Gastroesophageal sphincter (tissue), 4 donors: ENCODE measurements around the gene ATP6V0A4. TPM values are rescaled to one million over a fixed set of nuclear protein-coding genes. Genes with fewer than 3 reads are reported as not detected.

Source experiments
- ATAC-seq: fragments of 150-250 bp; one replicate; pipeline ENCODE4 v1.9.1; 2016; ENCODE audit warnings: mild to moderate bottlenecking, moderate library complexity
- H3K27ac ChIP-seq, 4 donors: fragments of 200-600 bp; sonication (generic) in 3 of 4; 1 replicate in 3 of 4; 2 replicates in 1 of 4; pipeline ENCODE4 v1.5.1; 2016 to 2019
- H3K27me3 ChIP-seq: fragments of 200-600 bp; sonication (generic); one replicate; pipeline ENCODE4 v1.5.1; 2019
- H3K36me3 ChIP-seq, 2 donors: fragments of 200-600 bp; sonication (generic); one replicate each; pipeline ENCODE4 v1.5.1; 2019; ENCODE audit warnings: control low read depth in 1 of 2
- H3K4me1 ChIP-seq, 3 donors: fragments of 200-600 bp; sonication (generic); 1 replicate in 2 of 3; 2 replicates in 1 of 3; pipeline ENCODE4 v1.5.1; 2016 to 2019; ENCODE audit warnings: control low read depth in 2 of 3
- H3K4me3 ChIP-seq, 2 donors: fragments of 200-600 bp; sonication (generic); one replicate each; pipeline ENCODE4 v1.5.1; 2019; ENCODE audit warnings: mild to moderate bottlenecking in 1 of 2, moderate library complexity in 1 of 2
- H3K9me3 ChIP-seq, 3 donors: fragments of 200-600 bp; sonication (generic); one replicate each; pipeline ENCODE4 v1.5.1; 2017 to 2019; ENCODE audit warnings: control low read depth in 2 of 3
- CTCF ChIP-seq, 4 experiments: fragments of 200-600 bp in 2 of 4; fragments of 450-650 bp in 2 of 4; sonication (generic) in 1 of 4; IDR thresholded peaks; one replicate each; pipeline ENCODE4 v1.5.1; 2017 to 2019; ENCODE audit warnings: antibody characterized with exemption in 4 of 4, mild to moderate bottlenecking in 2 of 4, moderate library complexity in 2 of 4
- EP300 ChIP-seq: sonication (generic); formaldehyde crosslinking; IDR thresholded peaks from one replicate; pipeline ENCODE4 v1.6.1; 2017; ENCODE audit warnings: antibody characterized with exemption, mild to moderate bottlenecking
- POLR2A ChIP-seq, 2 donors: fragments of 450-650 bp; IDR thresholded peaks; one replicate each; pipeline ENCODE4 v1.6.1; 2017; ENCODE audit warnings: antibody characterized with exemption in 2 of 2, mild to moderate bottlenecking in 2 of 2, moderate library complexity in 1 of 2
- POLR2AphosphoS5 ChIP-seq: sonication (generic); formaldehyde crosslinking; IDR thresholded peaks from one replicate; pipeline ENCODE4 v1.6.1; 2017; ENCODE audit warnings: antibody characterized with exemption
- WGBS, 2 donors: methylation state at CpG; one replicate each; pipeline ENCODE4 v1.1.5; 2018; ENCODE audit warnings: low coverage in 1 of 2; 5-methylcytosine and 5-hydroxymethylcytosine counted together
- total RNA-seq, 4 donors: library from RNA; depleted of rRNA; stranded (reverse); fragments of >200 nt; gene quantifications; one replicate each; pipeline ENCODE4 v1.1.0, GENCODE V29; 2016

Gene ATP6V0A4
- total RNA-seq = under 1 TPM in 1 of 4 donors, not detected in 3; 0.82 TPM

- Histone ChIP-seq H3K4me1 (no peaks in the 10 kb centered on the region), H3K9me3 (no peaks in the 10 kb centered on the region), H3K27me3 (peaks cover 12% of the 10 kb centered on the region), H3K36me3 (no peaks in the 10 kb centered on the region), H3K27ac (no peak within 1 kb of the TSS), H3K4me3 (no peak within 1 kb of the TSS)
- ATAC-seq = no peak
- TF ChIP-seq POLR2AphosphoS5 (no peak), CTCF (IDR thresholded peaks at IDR 0.05) (no peak), EP300 (no peak), POLR2A (IDR thresholded peaks at IDR 0.05) (no peak)
- WGBS, 2 donors = 0 to 29% methylated on average over 1 to 3 of the region's 14 CpGs
Observed at GRCh38 chr7:138797715-138798320, at the start of gene ATP6V0A4, which contains the start of gene TMEM213. Gene ATP6V0A4, minus strand, starts transcription at chr7:138798196. Its CDS starts 26,949 bp downstream, at chr7:138771247. Gene TMEM213, plus strand, starts transcription at chr7:138797994. Its CDS starts 111 bp downstream, at chr7:138798105.

DNA sequence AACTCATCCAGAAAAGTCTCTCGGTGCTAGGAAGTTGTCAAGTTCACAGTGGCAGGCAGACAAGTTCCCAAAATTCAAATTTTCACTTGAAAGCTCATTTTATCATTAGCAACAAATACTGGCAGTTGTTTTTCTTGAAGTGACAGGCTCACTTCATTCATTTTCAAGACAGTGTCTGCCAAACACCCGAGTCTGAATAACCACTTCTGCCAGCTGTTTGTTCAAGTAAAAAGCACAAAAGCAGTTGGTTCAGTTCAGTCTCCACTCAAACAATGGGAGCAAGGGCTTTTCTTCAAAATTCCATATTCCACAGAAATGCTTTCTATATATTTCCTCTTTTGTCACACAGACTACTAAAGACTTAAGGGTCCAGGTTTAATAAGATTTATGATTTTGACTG lies 47.7 kb upstream of the ATP6V0A4 start:
- peaks cover 0 to 18% of the 10 kb centered on the region in 2 donors for H3K36me3 ChIP-seq
- no peaks in the 10 kb centered on the region for H3K4me1 ChIP-seq
- no peaks in the 10 kb centered on the region for H3K9me3 ChIP-seq
- 39 to 42% methylated on average over 2 of the region's 2 CpGs for WGBS, 2 donors
- ATAC-seq = no peak
- TF ChIP-seq POLR2AphosphoS5 (no peak), CTCF (IDR thresholded peaks at IDR 0.05) (no peak), POLR2A (IDR thresholded peaks at IDR 0.05) (no peak), EP300 (no peak)
- no peak overlapping the region for H3K27ac ChIP-seq
- no peak overlapping the region for H3K4me3 ChIP-seq
- no peaks in the 10 kb centered on the region for H3K27me3 ChIP-seq

GRCh38 chr7:138843632-138844580 lies 45.9 kb upstream of the ATP6V0A4 start:
- TF ChIP-seq EP300 = no peak
- no peak for TF ChIP-seq POLR2AphosphoS5
- no peak for TF ChIP-seq CTCF (IDR thresholded peaks at IDR 0.05)
- TF ChIP-seq POLR2A (IDR thresholded peaks at IDR 0.05) = no peak
- no peaks in the 10 kb centered on the region for H3K9me3 ChIP-seq
- H3K4me3 ChIP-seq = no peak overlapping the region
- no peak for ATAC-seq
- H3K36me3 ChIP-seq = peaks cover 0 to 8% of the 10 kb centered on the region in 2 donors
- WGBS, 2 donors = 88 to 91% methylated on average over 4 to 15 of the region's 20 CpGs
- H3K27me3 ChIP-seq = no peaks in the 10 kb centered on the region
- H3K4me1 ChIP-seq = no peaks in the 10 kb centered on the region
- no peak overlapping the region for H3K27ac ChIP-seq

- H3K27ac ChIP-seq = no peak overlapping the region
- H3K27me3 ChIP-seq = no peaks in the 10 kb centered on the region
- no peaks in the 10 kb centered on the region for H3K4me1 ChIP-seq
- no peak for ATAC-seq
- TF ChIP-seq POLR2AphosphoS5 (no peak), CTCF (IDR thresholded peaks at IDR 0.05) (no peak), EP300 (no peak), POLR2A (IDR thresholded peaks at IDR 0.05) (no peak)
- H3K9me3 ChIP-seq = no peaks in the 10 kb centered on the region
- 90 to 97% methylated on average over 2 to 3 of the region's 12 CpGs for WGBS, 2 donors
- peaks cover 0 to 16% of the 10 kb centered on the region in 2 donors for H3K36me3 ChIP-seq
- no peak overlapping the region for H3K4me3 ChIP-seq
Observed at GRCh38 chr7:138842111-138842510, 44.1 kb upstream of the ATP6V0A4 start.
